PC-3 (cell line): ENCODE results near the gene KICS2.

Source experiments
- CTCF ChIP-seq: fragments of 300-600 bp; sonication (generic); conservative IDR thresholded peaks from 2 replicates; pipeline ENCODE4 v1.5.1; 2017; ENCODE audit warnings: antibody characterized with exemption, low read depth, mild to moderate bottlenecking, low read length
- EZH2 ChIP-seq: fragments of 300-600 bp; sonication (generic); IDR thresholded peaks from one replicate; pipeline ENCODE4 v1.6.1; 2017; ENCODE audit warnings: antibody characterized with exemption, mild to moderate bottlenecking, low read length; ENCODE audit not compliant: unreplicated experiment
- EZH2phosphoT487 ChIP-seq: fragments of 300-600 bp; sonication (generic); IDR thresholded peaks from 2 replicates; pipeline ENCODE4 v1.6.1; 2018; ENCODE audit warnings: mild to moderate bottlenecking, antibody characterized with exemption, low read length, borderline replicate concordance

DNA sequence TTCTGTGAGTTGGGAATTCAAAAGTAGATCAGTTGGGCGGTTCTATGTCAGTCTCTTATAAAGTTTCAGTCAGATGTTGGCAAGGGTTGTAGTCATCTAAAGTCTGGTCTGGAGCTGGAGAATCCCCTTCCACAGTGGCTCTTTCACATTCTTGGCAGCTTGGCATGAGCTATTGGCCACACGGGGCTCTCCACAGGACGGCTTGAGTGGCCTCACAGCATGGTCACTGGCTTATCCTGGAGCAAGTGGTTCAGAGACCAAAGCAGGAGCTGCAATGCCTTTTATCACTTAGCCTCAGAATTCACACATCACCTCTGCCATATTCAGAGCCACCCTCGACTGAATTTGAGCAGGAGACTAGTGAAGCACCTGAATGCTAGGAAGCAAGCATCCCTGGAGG lies 7.1 kb upstream of the KICS2 start:
- no peak for TF ChIP-seq CTCF
- no peak for TF ChIP-seq EZH2
- no peak for TF ChIP-seq EZH2phosphoT487
